Upper lobe of left lung (tissue), 6 donors: Measurements from ENCODE around the gene VOPP1. TPM values are rescaled to one million over a fixed set of nuclear protein-coding genes. Genes with fewer than 3 reads are reported as not detected.
"Not testable (repeated sequence)": the region's sequence is repeated elsewhere in the genome, so short reads cannot be mapped to it uniquely, and the experiment has no call there.

Experiments
- ATAC-seq, 2 donors: fragments of 200-7000 bp; cut with Tn5 transposase; one replicate each; pipeline ENCODE4 v1.9.1; 2022; ENCODE audit warnings: mild to moderate bottlenecking in 2 of 2, moderate library complexity in 2 of 2; ENCODE audit not compliant: low FRiP score in 2 of 2
- DNase-seq, 2 donors: peaks; one replicate each; pipeline ENCODE4 v3.0.0-alpha.2; 2019 to 2020
- H3K27ac ChIP-seq, 4 donors: fragments of 200-600 bp; sonication (generic); one replicate each; pipeline ENCODE4 v1.5.1; 2016 to 2019
- H3K27me3 ChIP-seq, 4 donors: fragments of 200-600 bp; sonication (generic); one replicate each; pipeline ENCODE4 v1.5.1; 2017 to 2019
- H3K36me3 ChIP-seq, 4 donors: fragments of 200-600 bp; sonication (generic); one replicate each; pipeline ENCODE4 v1.5.1; 2016 to 2019
- H3K4me1 ChIP-seq, 4 donors: fragments of 200-600 bp; sonication (generic); one replicate each; pipeline ENCODE4 v1.5.1; 2018 to 2019
- H3K4me3 ChIP-seq, 4 donors: fragments of 200-600 bp; sonication (generic); one replicate each; pipeline ENCODE4 v1.5.1; 2017 to 2019; ENCODE audit warnings: mild to moderate bottlenecking in 2 of 4, moderate library complexity in 1 of 4
- H3K9me3 ChIP-seq, 4 donors: fragments of 200-600 bp; sonication (generic); one replicate each; pipeline ENCODE4 v1.5.1; 2018 to 2019
- CTCF ChIP-seq, 6 experiments: fragments of 450-650 bp in 4 of 6; fragments of 200-600 bp in 2 of 6; sonication (generic) in 2 of 6; IDR thresholded peaks; one replicate each; pipeline ENCODE4 v1.5.1; 2016 to 2019; ENCODE audit warnings: antibody characterized with exemption in 6 of 6
- EP300 ChIP-seq, 4 donors: sonication (generic); formaldehyde crosslinking; IDR thresholded peaks; one replicate each; pipeline ENCODE4 v1.5.1; 2017; ENCODE audit warnings: antibody characterized with exemption in 4 of 4, control low read depth in 2 of 4
- POLR2A ChIP-seq, 4 donors: fragments of 450-650 bp; IDR thresholded peaks; one replicate each; pipeline ENCODE4 v1.5.1; 2016 to 2017; ENCODE audit warnings: antibody characterized with exemption in 4 of 4, mild to moderate bottlenecking in 2 of 4
- POLR2AphosphoS5 ChIP-seq, 2 donors: sonication (generic); formaldehyde crosslinking; IDR thresholded peaks; one replicate each; pipeline ENCODE4 v1.5.1; 2017; ENCODE audit warnings: antibody characterized with exemption in 2 of 2
- WGBS, 2 donors: methylation state at CpG; one replicate each; pipeline ENCODE4 v1.1.5; 2017 to 2018; 5-methylcytosine and 5-hydroxymethylcytosine counted together
- total RNA-seq, 6 donors: library from RNA; depleted of rRNA in 4 of 6; stranded (reverse); fragments of >200 nt in 4 of 6; gene quantifications; one replicate each; pipeline versions ENCODE4 v1.1.0 to v1.2.1, GENCODE V29; 2016 to 2021
- donor health status: DM: no; HTN: no; CAD: no; lungs with moderate emphysema.
- donor health status: DM: no; HTN: yes; CAD: no; lungs with severe emphysema.

VOPP1 gene, protein sequence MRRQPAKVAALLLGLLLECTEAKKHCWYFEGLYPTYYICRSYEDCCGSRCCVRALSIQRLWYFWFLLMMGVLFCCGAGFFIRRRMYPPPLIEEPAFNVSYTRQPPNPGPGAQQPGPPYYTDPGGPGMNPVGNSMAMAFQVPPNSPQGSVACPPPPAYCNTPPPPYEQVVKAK
- 10 to 100 TPM; 27.2 to 67.6 (median 45.0) TPM for total RNA-seq

DNA sequence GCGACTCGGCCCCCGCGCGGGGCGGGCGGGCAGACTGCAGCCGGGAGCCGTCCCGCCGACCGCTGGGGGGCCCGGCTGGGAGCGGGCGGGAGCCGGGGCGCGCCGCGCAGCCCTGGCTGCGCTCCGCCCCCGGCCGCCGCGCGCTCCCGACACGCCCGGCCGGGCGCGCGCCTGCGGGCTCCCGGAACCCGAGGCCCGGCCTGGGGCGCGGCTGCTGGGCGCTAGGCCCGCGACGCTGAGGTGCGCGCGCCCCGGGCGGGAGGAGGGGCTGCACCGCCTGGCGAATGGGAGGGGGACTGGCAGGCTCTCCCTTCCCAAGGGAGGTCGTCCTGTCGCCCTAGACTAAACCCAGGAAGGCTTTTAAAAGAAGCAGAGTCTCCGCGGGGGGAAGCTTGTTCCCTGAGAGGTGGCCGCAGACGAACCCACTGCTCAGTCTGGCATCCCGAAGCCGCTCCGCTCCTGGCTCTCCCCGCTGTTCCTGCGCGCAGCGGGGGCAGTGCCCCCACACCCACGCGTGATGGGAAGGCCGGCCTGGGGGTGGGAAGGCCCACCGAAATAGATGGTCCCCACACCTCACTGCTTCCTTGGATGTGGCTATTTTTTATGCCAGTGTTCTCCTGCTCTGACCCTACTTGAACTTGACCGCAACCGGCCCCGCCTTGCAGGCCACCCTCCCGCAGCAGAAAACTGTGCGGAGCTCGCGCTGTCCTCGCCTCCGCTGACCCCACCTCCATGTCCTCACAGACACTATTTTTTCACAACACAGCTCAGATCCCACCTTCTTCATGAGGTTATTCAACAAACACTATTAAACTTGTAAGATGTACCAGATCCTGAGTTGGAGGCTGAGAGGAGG is at the start of gene VOPP1:
Gene VOPP1 (minus strand): TSS at position 125 of the 856 bp plus-strand sequence. CDS start 178 bp downstream, outside the sequence.
- DNase-seq = peak; percentile 60 to 95
- 1 to 2% methylated on average over 18 to 34 of the region's 77 CpGs for WGBS, 2 donors

DNA sequence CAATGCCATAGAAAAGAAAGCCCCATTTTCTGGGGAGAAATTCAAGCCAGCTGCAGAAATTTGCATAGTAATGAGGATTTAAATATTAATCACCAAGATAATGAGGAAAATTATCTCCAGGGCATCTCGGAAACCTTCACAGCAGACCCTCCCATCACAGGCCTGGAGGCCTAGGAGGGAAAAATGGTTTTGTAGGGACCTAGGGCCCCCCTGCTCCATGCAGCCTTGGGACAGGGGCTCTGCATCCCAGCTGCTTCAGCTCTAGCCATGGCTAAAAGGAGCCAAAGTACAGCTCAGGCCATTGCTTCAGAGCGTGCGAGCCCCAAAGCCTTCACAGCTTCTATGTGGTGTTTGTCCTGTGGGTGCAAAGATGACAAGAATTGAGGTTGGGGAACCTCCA is 46.6 kb upstream of the VOPP1 start:
- no peak overlapping the region for H3K27ac ChIP-seq
- H3K9me3 ChIP-seq = peaks cover 0 to 10% (median 3%) of the 10 kb centered on the region in 4 donors
- TF ChIP-seq EP300 (IDR thresholded peaks at IDR 0.05) = no peak
- TF ChIP-seq CTCF (IDR thresholded peaks at IDR 0.05) = no peak
- no peak for TF ChIP-seq POLR2AphosphoS5 (IDR thresholded peaks at IDR 0.05)
- TF ChIP-seq POLR2A (IDR thresholded peaks at IDR 0.05) = no peak
- ATAC-seq (no peak), DNase-seq (no peak)
- no peaks in the 10 kb centered on the region for H3K27me3 ChIP-seq
- H3K36me3 ChIP-seq = no peaks in the 10 kb centered on the region
- no peaks in the 10 kb centered on the region for H3K4me1 ChIP-seq
- no peak overlapping the region for H3K4me3 ChIP-seq
- WGBS, 2 donors = 76 to 93% methylated on average over 3 of the region's 3 CpGs

More for the DNA sequence above, at the start of gene VOPP1:
- ATAC-seq = peak; percentile 78 to 92
- no peaks in the 10 kb centered on the region for H3K36me3 ChIP-seq
- H3K4me3 ChIP-seq = peak within 1 kb of the TSS; percentile 93 to 98 (median 96)
- peaks cover 20 to 51% (median 37%) of the 10 kb centered on the region in 4 donors for H3K4me1 ChIP-seq
- H3K9me3 ChIP-seq = no peaks in the 10 kb centered on the region
- TF ChIP-seq POLR2A (IDR thresholded peaks at IDR 0.05) = peak in 2 of 4 donors; percentile 39 to 49
- TF ChIP-seq POLR2AphosphoS5 (IDR thresholded peaks at IDR 0.05) = no peak
- H3K27me3 ChIP-seq = no peaks in the 10 kb centered on the region
- peak within 1 kb of the TSS; percentile 89 to 95 (median 92) for H3K27ac ChIP-seq

GRCh38 chr7:55614365-55615064 is 42.2 kb upstream of the VOPP1 start:
- H3K27ac ChIP-seq, DNase-seq, H3K9me3 ChIP-seq, H3K36me3 ChIP-seq, ATAC-seq, H3K27me3 ChIP-seq, H3K4me3 ChIP-seq, H3K4me1 ChIP-seq: not testable (repeated sequence)
- WGBS, 2 donors = 54 to 56% methylated on average over 2 of the region's 2 CpGs

DNA sequence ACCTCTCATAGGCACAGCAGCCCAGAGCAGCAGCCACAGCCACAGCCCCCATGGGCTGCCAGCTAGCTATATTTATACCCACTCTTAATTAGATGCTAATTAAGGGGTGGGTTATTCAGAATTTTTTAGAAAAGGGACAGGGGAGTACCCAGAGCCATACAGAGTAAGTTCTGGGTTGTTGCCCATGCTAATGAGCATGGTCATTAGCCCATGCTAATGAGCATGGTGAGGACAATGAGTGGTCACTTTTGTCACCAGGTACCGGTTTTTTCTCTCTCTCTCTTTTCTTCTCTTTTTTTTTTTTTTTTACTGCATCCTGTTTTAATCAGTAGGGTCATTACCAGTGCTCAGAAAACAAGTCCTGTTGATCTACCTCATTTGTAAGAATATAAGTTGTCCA is 37.4 kb upstream of the VOPP1 start:
- DNase-seq, ATAC-seq, H3K4me1 ChIP-seq, H3K4me3 ChIP-seq, H3K27ac ChIP-seq, H3K27me3 ChIP-seq, H3K9me3 ChIP-seq, H3K36me3 ChIP-seq: not testable (repeated sequence)
- WGBS, 2 donors = 54 to 81% methylated on average over 1 of the region's 1 CpG

DNA sequence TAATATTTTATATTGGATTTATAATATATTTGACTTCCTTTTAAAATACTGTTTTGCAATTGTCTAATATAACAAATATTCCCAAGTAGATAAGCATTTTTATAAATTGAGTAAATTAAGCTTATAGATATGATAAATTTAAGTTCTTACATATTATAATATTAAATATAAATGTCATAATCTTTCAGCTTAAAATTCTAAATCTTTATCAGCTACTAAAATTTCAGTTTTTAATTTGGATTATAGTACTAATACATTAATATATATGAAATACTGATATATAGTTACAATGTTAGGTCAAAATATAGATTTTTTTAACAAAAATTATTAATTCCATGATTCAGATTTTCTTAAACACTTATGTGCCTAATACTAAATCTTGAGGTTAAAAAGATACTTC is 33.4 kb upstream of the VOPP1 start:
- not testable (repeated sequence) for H3K36me3 ChIP-seq, H3K9me3 ChIP-seq, DNase-seq, H3K4me3 ChIP-seq, H3K27me3 ChIP-seq, H3K27ac ChIP-seq, ATAC-seq, H3K4me1 ChIP-seq

DNA sequence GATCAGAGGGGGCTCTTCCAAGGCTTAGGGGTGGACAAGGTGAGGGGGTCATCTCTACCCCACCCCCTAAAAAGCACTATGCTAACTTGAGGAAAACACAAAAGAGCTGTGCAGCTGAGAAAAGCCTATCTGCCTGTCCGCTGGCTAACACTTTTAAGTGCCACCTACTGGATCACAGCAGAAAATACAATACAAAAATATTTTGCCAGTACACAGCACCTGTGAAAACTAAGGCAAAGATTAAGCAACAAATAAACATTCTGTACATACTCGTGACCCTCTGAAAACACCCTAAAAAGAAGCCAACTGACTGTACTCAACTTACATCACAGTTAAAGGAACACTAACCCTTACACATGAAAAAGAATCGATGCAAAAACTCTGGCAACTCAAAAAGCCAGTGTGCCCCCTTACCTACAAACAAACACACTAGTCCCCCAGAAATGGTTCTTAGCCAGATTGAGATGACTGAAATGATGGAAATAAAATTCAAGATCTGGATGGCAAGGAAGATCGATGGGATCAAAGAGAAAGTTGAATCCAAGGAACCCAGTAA is 25.7 kb upstream of the VOPP1 start:
- H3K36me3 ChIP-seq, H3K27me3 ChIP-seq, ATAC-seq, DNase-seq, H3K9me3 ChIP-seq, H3K27ac ChIP-seq, H3K4me3 ChIP-seq, H3K4me1 ChIP-seq: not testable (repeated sequence)
- 41 to 43% methylated on average over 4 of the region's 4 CpGs for WGBS, 2 donors
- TF ChIP-seq CTCF (IDR thresholded peaks at IDR 0.05) = peak in 3 of 6 experiments; percentile 17 to 35 (median 35)

GRCh38 chr7:55597214-55597739 is 25.0 kb upstream of the VOPP1 start:
- not testable (repeated sequence) for ATAC-seq, DNase-seq
- WGBS, 2 donors = 63 to 67% methylated on average over 2 of the region's 2 CpGs

More at GRCh38 chr7:55597214-55597739, 25.0 kb upstream of the VOPP1 start:
- not testable (repeated sequence) for H3K4me3 ChIP-seq, H3K27ac ChIP-seq, H3K27me3 ChIP-seq, H3K36me3 ChIP-seq, H3K9me3 ChIP-seq, H3K4me1 ChIP-seq
